ENCODE measurements around the gene BBS9.

DNA sequence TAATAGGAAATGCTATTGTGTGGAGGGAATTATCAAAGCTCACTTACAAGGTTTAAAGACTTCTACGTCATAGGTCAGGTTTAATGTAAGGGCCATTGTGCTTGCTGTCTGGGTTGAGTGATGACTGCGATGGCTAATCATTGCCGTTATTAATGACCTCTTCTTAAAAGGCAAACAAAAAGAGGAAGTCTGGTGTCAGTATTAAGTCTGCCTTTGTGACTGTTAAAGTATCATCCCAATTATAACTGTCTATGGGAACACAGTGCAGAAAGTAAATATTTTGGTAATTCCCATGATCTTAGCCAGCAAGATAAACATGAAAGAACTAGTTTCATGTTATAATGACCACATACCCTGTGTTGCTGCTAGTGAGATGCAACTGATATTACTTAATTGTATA is 382.4 kb downstream of the BBS9 start:
- TF ChIP-seq POLR2A (IDR thresholded peaks at IDR 0.05; ENCODE audit: low read depth, low read length) (no peak), POLR2AphosphoS5 (IDR thresholded peaks at IDR 0.05; ENCODE audit: insufficient read depth, low read depth, low read length) (no peak), EZH2 (IDR thresholded peaks at IDR 0.05; ENCODE audit: borderline replicate concordance, low read depth, low read length, severe bottlenecking) (no peak), MYC (IDR thresholded peaks at IDR 0.05; ENCODE audit: low read depth, low read length) (no peak), JUN (IDR thresholded peaks at IDR 0.05; ENCODE audit: borderline replicate concordance, insufficient read depth, insufficient read length, low read depth) (no peak), GATA2 (IDR thresholded peaks at IDR 0.05; ENCODE audit: insufficient read depth, insufficient read length, low read depth, low read length) (no peak), FOS (IDR thresholded peaks at IDR 0.05; ENCODE audit: borderline replicate concordance, insufficient read depth, low read length) (no peak)
- TF ChIP-seq, protein P1, sequence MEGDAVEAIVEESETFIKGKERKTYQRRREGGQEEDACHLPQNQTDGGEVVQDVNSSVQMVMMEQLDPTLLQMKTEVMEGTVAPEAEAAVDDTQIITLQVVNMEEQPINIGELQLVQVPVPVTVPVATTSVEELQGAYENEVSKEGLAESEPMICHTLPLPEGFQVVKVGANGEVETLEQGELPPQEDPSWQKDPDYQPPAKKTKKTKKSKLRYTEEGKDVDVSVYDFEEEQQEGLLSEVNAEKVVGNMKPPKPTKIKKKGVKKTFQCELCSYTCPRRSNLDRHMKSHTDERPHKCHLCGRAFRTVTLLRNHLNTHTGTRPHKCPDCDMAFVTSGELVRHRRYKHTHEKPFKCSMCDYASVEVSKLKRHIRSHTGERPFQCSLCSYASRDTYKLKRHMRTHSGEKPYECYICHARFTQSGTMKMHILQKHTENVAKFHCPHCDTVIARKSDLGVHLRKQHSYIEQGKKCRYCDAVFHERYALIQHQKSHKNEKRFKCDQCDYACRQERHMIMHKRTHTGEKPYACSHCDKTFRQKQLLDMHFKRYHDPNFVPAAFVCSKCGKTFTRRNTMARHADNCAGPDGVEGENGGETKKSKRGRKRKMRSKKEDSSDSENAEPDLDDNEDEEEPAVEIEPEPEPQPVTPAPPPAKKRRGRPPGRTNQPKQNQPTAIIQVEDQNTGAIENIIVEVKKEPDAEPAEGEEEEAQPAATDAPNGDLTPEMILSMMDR (IDR thresholded peaks at IDR 0.05; ENCODE audit: extremely low read depth in 1 of 2, insufficient read depth in 1 of 2, low read depth in 1 of 2, low read length in 2 of 2) = no peak
- TF ChIP-seq, protein P2, sequence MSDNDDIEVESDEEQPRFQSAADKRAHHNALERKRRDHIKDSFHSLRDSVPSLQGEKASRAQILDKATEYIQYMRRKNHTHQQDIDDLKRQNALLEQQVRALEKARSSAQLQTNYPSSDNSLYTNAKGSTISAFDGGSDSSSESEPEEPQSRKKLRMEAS (IDR thresholded peaks at IDR 0.05; ENCODE audit: insufficient read depth, insufficient read length) = no peak

Data from endothelial cell of umbilical vein (primary cell).